DOHH2 (cell line): ENCODE measurements around the gene CYB561.

Source experiments
- CTCF ChIP-seq: fragments of 200-600 bp; sonication (generic); IDR thresholded peaks from one replicate; pipeline ENCODE4 v1.5.1; 2014; ENCODE audit warnings: antibody characterized with exemption, mild to moderate bottlenecking, low read depth, low read length; ENCODE audit not compliant: poor library complexity, severe bottlenecking
- EZH2phosphoT487 ChIP-seq: fragments of 200-600 bp; sonication (generic); IDR thresholded peaks from 2 replicates; pipeline ENCODE4 v1.6.1; 2017; ENCODE audit warnings: borderline replicate concordance, mild to moderate bottlenecking, antibody characterized with exemption, low read length, moderate library complexity, mixed read lengths

GRCh38 chr17:63414222-63414621 is 31.9 kb downstream of the CYB561 start:
- TF ChIP-seq CTCF (no peak), EZH2phosphoT487 (no peak)
